Measurements from ENCODE around the gene PITX2. TPM values are rescaled to one million over a fixed set of nuclear protein-coding genes. Genes with fewer than 3 reads are reported as not detected.

PITX2 gene
- total RNA-seq, 1 experiment from 2014 or later, result 8.5 TPM

GRCh38 chr4:110613745-110614144 lies 9.1 kb downstream of the PITX2 start:
- Histone ChIP-seq H2BK120ac (ENCODE audit: low read depth, low read length, poor library complexity, severe bottlenecking) (no peak overlapping the region), H3K23me2 (ENCODE audit: insufficient read length, low read depth, low read length, poor library complexity, severe bottlenecking) (peaks cover 23% of the 10 kb centered on the region), H3K9ac (ENCODE audit: extremely low read depth, insufficient read length, low read length) (no peak overlapping the region), H4K8ac (replicated peaks; ENCODE audit: insufficient read length, low read depth, low read length) (no peak overlapping the region), H3K18ac (ENCODE audit: insufficient read length, low read depth, low read length) (no peak overlapping the region), H2BK5ac (ENCODE audit: insufficient read length, low read length) (no peak overlapping the region), H4K20me1 (ENCODE audit: control insufficient read depth, insufficient read depth, insufficient read length) (no peaks in the 10 kb centered on the region), H4K91ac (ENCODE audit: insufficient read length, low read depth, low read length) (no peak overlapping the region), H3T11ph (ENCODE audit: low read length) (no peak overlapping the region), H3K27ac (ENCODE audit: insufficient read length, low read depth, low read length) (no peak overlapping the region), H3K27me3 (ENCODE audit: insufficient read depth, low read length) (peaks cover 81% of the 10 kb centered on the region), H2BK15ac (ENCODE audit: low read depth, low read length) (no peak overlapping the region), H3K79me1 (ENCODE audit: insufficient read depth, low read depth, low read length, poor library complexity, severe bottlenecking) (no peaks in the 10 kb centered on the region), H2BK12ac (ENCODE audit: insufficient read length, low read depth, low read length) (no peak overlapping the region), H3K14ac (ENCODE audit: insufficient read depth, low read length) (no peak overlapping the region), H4K5ac (ENCODE audit: insufficient read length, low read depth, low read length) (no peak overlapping the region), H3K23ac (ENCODE audit: insufficient read length, low read depth, low read length) (no peak overlapping the region), H3K56ac (ENCODE audit: insufficient read length, low read depth, low read length) (no peak overlapping the region), H2AFZ (ENCODE audit: low read length) (no peak overlapping the region), H3K4me1 (ENCODE audit: insufficient read depth, low read length) (peaks cover 2% of the 10 kb centered on the region; the same call in 1 of the 2 replicates), H3K9me3 (ENCODE audit: control insufficient read depth, low read depth, low read length) (no peaks in the 10 kb centered on the region), H2AK5ac (ENCODE audit: insufficient read length, low read length) (no peak overlapping the region), H3K4me2 (ENCODE audit: insufficient read depth, insufficient read length, low read length) (peak overlapping the region; percentile 82), H3K79me2 (ENCODE audit: insufficient read depth, low read length) (no peaks in the 10 kb centered on the region), H2BK20ac (ENCODE audit: low read depth, low read length, poor library complexity, severe bottlenecking) (no peak overlapping the region), H3K4ac (ENCODE audit: low read depth, low read length) (no peak overlapping the region)
- Mint-ChIP-seq H3K36me3 (ENCODE audit: insufficient read depth in 1 of 3, low read depth in 3 of 3) (no peaks in the 10 kb centered on the region), H3K4me1 (peaks cover 62 to 68% of the 10 kb centered on the region in 2 experiments), H3K27me3 (ENCODE audit: low read depth) (peaks cover 72% of the 10 kb centered on the region), H3K27ac (peak overlapping the region in 1 of 3 experiments; percentile 79; a peak in 1 of 7 replicates), H3K9me3 (peaks cover 0 to 9% of the 10 kb centered on the region in 2 experiments; a peak in 1 of 5 replicates), H3K4me3 (peak overlapping the region; percentile 24 to 87; a peak in 3 of 5 replicates)
- no CpG with 5 or more reads among the region's 3 CpGs for WGBS (ENCODE audit: extremely low coverage, insufficient read length, low lambda C conversion rate)
- no peak for DNase-seq
- TF ChIP-seq, protein P1, sequence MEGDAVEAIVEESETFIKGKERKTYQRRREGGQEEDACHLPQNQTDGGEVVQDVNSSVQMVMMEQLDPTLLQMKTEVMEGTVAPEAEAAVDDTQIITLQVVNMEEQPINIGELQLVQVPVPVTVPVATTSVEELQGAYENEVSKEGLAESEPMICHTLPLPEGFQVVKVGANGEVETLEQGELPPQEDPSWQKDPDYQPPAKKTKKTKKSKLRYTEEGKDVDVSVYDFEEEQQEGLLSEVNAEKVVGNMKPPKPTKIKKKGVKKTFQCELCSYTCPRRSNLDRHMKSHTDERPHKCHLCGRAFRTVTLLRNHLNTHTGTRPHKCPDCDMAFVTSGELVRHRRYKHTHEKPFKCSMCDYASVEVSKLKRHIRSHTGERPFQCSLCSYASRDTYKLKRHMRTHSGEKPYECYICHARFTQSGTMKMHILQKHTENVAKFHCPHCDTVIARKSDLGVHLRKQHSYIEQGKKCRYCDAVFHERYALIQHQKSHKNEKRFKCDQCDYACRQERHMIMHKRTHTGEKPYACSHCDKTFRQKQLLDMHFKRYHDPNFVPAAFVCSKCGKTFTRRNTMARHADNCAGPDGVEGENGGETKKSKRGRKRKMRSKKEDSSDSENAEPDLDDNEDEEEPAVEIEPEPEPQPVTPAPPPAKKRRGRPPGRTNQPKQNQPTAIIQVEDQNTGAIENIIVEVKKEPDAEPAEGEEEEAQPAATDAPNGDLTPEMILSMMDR (conservative IDR thresholded peaks at IDR 0.05), result no peak

Data from H9 (cell line).